G401.6 (cell line): Measurements from ENCODE around the gene PIK3R1.

ENCODE experiments used
- FAIRE-seq: peaks from 2 replicates; lab custom pipeline; 2012; peaks lifted over from hg19 to GRCh38; lab: Jason Lieb, UNC

The PIK3R1 gene

DNA sequence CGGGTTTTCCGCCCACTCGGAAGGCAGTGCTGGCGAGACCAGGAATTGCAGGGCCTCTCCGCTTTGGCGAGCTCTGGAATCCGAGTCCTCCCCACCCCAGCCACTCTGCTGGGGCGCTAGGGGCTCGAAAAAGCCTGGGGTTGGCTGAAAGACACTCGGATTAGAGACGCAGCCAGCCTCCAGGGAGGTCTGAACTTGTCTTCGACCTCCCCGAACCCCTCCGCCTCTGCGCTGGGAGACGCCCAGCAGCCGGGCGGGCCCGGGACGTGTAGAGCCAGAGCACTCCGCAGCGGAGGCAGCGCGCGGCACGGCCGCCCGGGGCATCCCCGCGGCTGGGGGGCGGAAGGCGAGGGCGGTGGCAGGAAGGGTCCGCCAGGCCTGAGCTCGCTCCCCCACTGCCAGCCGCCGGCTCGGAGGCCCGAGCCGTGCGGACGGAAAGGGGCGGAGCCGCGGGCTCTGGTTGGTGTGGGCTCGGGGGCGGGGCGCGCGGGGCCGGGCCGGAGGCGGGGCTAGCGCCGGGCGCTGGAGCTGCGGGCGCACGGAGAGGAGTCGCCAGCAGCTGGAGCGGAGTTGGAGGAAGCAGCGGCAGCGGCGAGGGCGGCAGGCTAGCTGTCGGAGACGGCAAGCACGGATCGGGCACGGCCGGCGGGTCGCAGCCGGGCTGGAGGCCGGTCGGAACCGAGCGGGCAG, at the start of gene PIK3R1:
Gene PIK3R1, plus strand, starts transcription at position 549 of the 690 bp plus-strand sequence. CDS start 10,920 bp downstream, outside the sequence.
- no peak for FAIRE-seq

DNA sequence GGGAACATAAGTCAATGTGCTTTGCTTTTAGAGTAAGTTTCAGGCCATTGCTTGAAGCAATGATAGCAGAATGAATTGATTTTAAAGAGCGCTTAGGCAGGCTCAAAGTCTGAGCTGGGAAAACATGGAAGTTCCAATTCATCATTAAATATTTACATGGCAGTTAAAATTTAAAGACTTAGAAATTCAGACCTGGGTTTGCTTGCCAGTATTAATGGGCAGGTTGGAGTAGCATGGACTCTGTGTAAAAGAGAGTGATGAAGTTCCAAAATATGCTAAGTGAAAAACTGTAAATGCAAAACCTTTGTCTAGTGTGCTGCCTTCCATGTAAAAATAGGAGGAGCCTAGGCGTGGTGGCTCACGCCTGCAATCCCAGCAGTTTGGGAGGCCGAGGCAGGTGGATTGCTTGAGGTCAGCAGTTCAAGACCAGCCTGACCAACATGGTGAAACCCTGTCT, 48.3 kb upstream of the PIK3R1 start:
- no peak for FAIRE-seq

- no peak for FAIRE-seq
These were observed 45.7 kb upstream of the PIK3R1 start for GRCh38 chr5:68169903-68170302.

DNA sequence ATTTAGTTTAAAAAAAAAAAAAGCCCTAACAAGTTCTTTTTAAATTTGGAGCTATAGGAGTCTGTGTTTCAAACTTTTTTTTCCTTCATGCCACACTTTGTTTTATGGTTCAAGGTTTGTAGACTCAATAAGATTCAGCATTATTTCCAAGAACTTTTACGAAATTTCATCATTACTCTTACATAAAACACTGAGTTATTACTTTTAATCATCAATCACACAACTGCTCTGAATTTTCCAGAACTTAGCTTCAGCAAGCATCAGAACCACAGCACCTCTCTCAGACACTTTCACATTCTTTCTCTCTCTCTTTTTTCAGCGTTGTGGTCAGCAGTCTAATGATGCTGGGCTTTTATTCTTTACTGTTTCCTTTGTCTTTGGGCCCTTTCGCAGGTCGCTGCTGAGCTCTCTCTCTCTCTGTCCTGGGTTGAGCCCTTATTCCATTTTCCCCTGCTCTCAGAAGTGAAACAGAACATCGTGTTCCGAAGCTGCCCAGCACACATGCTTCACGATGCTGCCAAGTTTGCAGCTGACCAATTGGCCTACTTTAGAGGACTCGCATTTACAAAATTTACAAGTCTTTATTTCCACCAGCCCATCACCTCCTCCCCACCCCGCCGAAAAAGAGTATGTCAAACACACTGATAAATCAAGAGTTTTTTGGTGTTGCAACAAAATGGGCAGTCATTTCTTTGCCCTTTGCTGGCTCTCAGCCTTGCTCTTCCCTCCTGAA, 44.6 kb upstream of the PIK3R1 start:
- FAIRE-seq: no peak

DNA sequence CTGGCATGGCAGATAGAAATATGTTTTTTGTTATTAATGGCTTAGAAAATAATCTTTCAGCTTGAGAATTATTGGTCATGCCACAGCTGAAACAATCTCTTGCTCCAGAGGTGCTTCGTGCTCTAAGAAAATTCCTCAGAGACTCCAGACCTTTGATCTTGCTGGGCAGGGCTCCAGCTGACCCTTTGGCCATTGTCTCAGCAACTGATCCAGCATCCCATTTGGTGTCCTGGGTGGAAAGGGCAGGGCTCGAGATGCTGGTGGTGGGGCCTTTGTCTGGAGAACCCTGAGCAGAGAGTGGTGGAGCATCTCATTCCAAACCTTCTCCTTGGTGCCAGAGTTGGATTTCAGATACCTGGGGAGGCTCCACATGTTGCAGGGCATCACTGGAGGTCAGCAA, 43.2 kb upstream of the PIK3R1 start:
- no peak for FAIRE-seq

GRCh38 chr5:68173007-68173406, 42.5 kb upstream of the PIK3R1 start:
- FAIRE-seq: no peak

DNA sequence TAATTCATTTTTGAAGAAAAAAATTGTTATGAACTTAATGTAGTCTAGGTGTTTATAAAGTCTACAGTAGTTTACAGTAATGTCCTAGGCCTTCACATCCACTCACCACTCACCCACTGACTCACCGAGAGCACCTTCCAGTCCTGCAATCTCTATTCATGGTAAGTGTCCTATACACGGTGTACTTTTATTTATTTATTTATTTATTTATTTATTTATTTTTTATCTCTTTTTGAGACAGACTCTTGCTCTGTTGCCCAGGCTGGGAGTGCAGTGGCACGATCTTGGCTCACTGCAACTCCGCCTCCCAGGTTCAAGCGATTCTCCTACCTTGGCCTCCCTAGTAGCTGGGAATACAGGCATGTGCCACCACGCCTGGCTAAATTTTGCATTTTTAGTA, 39.3 kb upstream of the PIK3R1 start:
- FAIRE-seq: no peak

DNA sequence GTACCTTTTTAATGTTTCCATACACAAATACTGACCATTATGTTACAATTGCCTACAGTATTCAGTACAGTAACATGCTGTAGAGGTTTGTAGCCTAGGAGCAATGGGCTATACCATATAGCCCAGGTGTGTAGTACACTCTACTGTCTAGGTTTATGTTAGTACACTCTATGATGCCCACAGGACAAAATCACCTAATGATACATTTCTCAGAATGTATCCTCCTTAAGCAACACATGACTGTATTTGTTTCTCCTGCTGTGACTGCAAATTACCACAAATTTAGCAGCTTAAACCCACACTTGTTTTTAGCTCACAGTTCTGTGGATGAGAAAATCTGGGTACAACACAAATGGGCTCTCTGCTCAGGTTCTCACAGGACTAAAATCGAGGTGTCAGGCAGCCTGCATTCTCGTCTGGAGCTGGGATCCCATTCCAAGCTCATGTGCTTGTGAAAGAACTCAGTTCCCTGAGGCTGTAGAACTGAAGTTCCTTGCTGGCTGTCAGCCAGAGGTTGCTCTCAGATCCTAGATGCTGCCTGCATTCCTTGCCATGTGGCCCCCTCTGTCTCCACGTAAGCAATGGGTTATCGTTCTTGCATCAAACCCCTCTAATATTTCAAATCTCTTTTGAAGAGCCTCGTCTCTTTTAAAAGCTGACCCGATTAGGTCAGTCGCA, 38.6 kb upstream of the PIK3R1 start:
- FAIRE-seq: no peak

DNA sequence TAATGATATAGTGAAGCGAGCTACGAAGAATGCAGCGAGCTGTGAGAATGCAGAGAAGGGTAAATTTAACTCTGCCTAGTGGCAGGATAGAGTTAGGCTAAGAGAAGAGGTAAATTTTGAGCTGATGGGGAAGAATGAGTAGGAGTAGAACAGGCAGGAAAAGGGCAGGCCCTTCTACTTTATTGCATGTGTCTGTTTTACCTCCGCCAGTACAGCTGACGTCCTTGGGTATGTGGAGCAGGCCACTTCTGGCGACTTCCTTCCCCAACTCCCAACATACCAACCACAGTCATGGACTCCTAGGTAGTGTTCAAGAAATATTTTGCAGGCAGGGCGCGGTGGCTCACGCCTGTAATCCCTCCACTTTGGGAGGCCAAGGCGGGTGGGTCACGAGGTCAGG, 37.9 kb upstream of the PIK3R1 start:
- FAIRE-seq: no peak

DNA sequence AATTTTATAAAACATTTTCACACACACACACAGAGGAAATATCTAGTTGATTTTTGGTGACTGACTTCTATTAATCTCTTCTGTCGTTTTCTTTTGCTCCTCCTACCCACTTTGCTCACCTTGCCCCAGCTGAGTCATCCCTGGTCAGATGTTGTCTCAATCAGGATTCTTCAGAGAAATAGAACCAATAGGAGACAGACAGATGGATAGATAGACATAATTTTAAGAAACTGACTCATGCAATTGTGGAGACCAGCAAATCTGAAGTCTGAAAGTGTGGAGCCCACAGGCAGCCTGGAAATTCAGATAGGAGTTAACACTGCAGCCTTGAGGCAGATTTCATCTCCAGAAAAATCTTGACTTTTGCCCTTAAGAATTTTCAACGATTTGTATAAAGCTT, 37.0 kb upstream of the PIK3R1 start:
- FAIRE-seq: no peak

DNA sequence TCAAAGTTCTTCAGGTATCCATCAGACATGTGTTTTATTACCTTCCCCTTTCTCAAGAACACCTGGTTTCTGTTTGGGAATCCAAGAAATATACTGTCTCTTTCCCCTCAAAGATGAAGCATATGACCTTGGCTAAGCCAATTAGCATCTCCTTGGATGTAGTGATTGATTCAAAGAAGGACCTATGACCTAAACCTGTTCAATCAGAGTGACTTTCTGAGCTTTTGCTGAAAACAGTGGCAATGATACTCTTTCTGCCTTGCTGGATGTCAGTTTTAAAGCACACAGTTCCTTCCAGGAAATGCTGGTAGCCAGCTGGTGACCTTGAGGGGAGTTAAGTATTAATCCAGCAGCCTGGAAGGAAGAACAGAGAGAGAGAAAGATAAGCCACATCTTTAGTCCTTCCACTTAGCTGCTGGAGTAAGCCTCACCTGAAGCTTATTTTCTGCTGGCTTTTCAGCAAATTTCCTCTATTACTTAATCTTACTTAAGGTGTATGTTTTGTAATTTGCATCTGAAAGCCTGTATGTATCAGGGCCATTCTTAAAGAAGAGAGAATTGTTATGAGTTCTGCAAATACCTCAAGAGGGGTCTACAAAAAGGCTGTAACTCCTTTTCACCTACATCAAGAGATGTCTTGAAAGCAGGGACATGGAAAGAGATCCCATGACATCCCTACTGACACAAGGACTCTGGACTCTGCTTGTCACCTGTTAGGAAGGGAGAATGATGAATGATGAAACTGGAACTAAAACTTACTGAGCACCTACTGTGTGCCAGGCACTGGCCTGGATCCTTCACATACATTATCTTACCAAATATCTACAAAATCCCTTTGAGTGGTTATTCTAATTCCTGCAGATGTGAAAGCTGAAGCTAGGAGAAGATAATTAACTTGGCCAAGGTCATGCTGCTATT, 35.2 kb upstream of the PIK3R1 start:
- no peak for FAIRE-seq

DNA sequence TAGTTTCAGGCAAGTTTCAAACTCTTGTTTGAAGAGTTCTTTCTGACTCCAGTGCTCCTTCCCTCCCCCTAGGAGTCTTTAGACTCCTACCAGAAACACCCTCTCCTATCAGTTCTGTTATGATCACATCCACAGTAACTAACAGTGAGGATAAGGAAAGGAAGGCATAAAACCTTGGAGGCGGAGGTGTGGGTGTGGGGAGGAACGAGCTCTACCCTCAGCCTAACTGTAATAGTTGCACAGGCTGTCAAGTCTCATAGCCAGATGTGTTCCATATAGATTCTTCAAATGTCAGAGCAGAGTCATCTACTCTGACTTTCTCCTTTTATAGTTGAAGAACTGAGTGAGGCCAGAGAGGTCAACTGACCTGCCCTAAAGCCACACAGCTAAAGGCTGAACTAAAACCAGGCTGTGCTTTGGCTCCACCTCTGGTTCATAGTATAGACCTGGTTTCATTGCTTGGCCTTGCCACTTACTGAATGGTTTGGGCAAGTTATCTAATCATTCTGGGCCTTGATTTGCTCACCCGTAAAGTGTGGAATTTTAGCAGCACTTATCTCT, 34.4 kb upstream of the PIK3R1 start:
- FAIRE-seq: no peak

DNA sequence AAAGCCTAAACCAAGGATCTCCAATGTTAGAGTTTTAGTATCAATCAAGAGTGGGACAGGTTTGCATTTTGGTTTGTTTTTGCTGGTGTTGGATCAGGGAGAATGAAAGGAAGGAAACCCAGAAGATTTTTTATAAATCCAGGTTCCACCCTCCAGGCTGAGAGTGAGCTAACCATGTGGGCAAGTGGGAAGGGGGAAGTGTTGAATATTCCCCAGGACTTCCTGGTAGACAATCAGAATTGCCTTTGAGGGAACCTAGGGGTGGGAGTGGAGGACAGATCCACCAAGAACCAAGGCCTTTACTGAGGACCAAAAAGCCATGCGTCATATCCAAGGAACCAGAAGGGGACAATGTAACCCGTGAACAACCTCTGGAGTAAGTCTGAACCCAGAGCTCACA, 33.5 kb upstream of the PIK3R1 start:
- FAIRE-seq: no peak

GRCh38 chr5:68182534-68182933, 33.0 kb upstream of the PIK3R1 start:
- FAIRE-seq: no peak

- no peak for FAIRE-seq
These were observed 28.1 kb upstream of the PIK3R1 start for GRCh38 chr5:68187268-68188055.

DNA sequence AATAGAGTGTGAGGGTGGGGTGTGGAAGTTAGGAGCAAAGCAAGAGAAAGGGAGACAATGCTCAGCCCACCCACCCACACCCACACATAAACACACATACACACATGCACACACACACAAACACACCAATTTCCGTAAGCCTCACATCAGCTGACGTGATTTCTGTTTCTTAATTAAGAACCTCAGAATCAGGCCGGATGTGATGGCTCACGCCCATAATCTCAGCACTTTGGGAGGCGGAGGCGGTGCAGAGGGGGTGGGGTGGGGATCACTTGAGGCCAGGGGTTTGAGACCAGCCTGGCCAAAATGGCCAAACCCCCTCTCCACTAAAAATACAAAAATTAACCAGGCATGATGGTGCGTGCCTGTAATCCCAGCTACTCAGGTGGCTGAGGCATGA, 26.4 kb upstream of the PIK3R1 start:
- no peak for FAIRE-seq

GRCh38 chr5:68189613-68190012, 25.9 kb upstream of the PIK3R1 start:
- no peak for FAIRE-seq

DNA sequence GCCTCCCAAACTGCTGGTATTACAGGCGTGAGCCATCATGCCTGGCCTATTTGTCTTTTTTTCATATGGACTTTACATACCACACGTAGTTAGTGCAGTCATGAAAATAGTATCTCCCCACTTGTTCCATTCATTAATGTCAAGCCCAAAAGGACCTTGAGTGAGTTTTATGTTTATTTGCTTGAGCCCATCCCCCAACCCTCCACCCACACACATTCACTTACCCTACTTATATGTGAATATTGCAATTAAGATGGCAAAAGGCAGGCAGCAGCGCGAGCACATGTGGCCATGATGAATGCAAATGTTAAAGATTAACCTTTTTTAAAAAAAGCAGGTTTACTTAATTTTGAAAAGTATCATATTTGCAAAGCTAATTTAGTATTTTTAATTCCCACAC, 24.9 kb upstream of the PIK3R1 start:
- FAIRE-seq: no peak

DNA sequence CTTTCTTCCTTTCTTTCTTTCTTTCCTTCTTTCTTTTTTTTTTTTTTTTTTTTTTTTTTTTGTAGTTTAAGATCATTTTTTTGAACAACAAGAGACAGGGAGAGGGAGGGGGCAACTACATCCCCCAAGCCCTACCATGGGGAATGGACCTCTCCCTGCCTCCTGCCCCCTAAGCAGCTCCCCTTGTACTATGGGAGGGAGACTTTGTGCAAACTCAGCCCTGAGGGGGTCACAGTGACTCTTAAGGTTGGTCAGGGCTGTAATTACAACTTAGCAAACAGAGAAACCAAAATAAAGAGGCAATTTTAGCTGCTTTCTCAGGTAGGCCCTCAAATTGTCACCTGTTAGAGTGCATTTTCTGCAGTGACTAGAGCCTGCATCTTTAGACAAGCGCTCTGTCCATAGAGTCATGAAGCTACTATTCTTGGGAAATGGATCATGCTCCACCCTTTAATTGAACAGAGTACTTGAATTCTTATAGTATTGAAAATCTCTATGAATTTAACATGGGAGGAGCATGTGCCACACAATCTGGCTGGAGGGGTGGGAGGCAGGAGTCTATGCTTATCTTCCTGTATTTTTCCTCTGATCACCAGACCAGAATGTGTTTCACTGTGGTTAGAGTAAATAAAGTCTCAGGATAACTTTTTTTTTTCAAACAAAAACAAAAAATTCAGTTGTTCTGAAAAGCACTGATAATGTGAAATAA, 24.3 kb upstream of the PIK3R1 start:
- no peak for FAIRE-seq

GRCh38 chr5:68192679-68193060, 22.9 kb upstream of the PIK3R1 start:
- FAIRE-seq: no peak
